ENCODE data around the gene SENP2.
"Not testable (repeated sequence)": the region's sequence is repeated elsewhere in the genome, so short reads cannot be mapped to it uniquely, and the experiment has no call there.

Gene SENP2

GRCh38 chr3:185556640-185557039, 29.5 kb upstream of the SENP2 start:
- H3K9ac ChIP-seq (ENCODE audit: low read depth in 1 of 2, low read length in 2 of 2) = peak overlapping the region in 1 of 2 donors; percentile 28
- H3K27ac ChIP-seq (ENCODE audit: low read depth in 2 of 2, low read length in 2 of 2) = peak overlapping the region; percentile 98 to 99
- H3K9me3 ChIP-seq (ENCODE audit: control insufficient read depth in 2 of 2, low read length in 2 of 2); H3K27me3 ChIP-seq (ENCODE audit: control insufficient read depth in 2 of 2, insufficient read depth in 2 of 2, low read length in 2 of 2); H3K36me3 ChIP-seq (ENCODE audit: control insufficient read depth in 2 of 2, insufficient read depth in 2 of 2, low read length in 2 of 2); H3K4me3 ChIP-seq (ENCODE audit: low read length in 2 of 2): not testable (repeated sequence)
- H3K4me1 ChIP-seq (ENCODE audit: control insufficient read depth in 2 of 2, insufficient read depth in 2 of 2, low read length in 2 of 2) = peaks cover 22 to 44% of the 10 kb centered on the region in 2 donors

DNA sequence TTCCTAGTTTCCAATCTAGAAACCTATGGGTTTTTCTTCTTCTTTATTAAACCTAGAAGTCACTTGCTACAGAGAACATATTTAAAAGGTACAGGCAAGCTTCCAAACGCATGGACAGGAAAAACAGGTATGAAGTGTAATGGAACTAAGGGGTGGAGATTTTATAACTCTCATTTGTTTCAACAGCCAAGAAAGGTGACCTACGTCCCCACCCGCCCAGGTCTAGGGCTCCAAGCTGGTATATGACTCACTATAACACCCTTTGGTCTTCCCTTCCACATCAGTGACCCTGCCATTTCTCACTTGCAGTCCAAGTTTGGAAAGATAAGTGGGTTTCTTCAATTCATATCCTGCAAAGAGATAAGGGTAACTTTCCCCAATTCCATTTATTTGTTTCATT, 27.7 kb upstream of the SENP2 start:
- H3K27ac ChIP-seq (ENCODE audit: low read depth in 2 of 2, low read length in 2 of 2) = peak overlapping the region; percentile 98 to 99
- no peaks in the 10 kb centered on the region for H3K36me3 ChIP-seq (ENCODE audit: control insufficient read depth in 2 of 2, insufficient read depth in 2 of 2, low read length in 2 of 2)
- peak overlapping the region; percentile 71 to 91 for H3K9ac ChIP-seq (ENCODE audit: low read depth in 1 of 2, low read length in 2 of 2)
- peak overlapping the region; percentile 47 to 70 for H3K4me3 ChIP-seq (ENCODE audit: low read length in 2 of 2)
- no peaks in the 10 kb centered on the region for H3K9me3 ChIP-seq (ENCODE audit: control insufficient read depth in 2 of 2, low read length in 2 of 2)
- no peaks in the 10 kb centered on the region for H3K27me3 ChIP-seq (ENCODE audit: control insufficient read depth in 2 of 2, insufficient read depth in 2 of 2, low read length in 2 of 2)
- H3K4me1 ChIP-seq (ENCODE audit: control insufficient read depth in 2 of 2, insufficient read depth in 2 of 2, low read length in 2 of 2) = peaks cover 24 to 38% of the 10 kb centered on the region in 2 donors

DNA sequence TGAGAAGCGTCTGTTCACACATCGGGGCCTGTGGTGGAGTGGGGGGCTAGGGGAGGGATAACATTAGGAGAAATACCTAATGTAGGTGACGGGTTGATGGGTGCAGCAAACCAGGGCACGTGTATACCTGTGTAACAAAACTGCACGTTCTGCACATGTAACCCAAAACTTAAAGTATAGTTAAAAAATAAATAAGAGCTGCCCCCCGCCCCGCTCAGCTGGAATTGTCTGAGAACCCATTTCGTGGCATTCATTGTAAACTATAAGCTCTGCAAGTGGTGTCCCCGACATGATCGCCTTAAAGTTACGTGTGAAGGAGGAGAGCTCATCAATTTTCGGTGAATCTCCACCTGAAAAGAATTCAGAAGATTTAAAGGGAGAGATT, 26.4 kb upstream of the SENP2 start:
- Histone ChIP-seq H3K4me1 (ENCODE audit: control insufficient read depth in 2 of 2, insufficient read depth in 2 of 2, low read length in 2 of 2) (peaks cover 24 to 38% of the 10 kb centered on the region in 2 donors), H3K36me3 (ENCODE audit: control insufficient read depth in 2 of 2, insufficient read depth in 2 of 2, low read length in 2 of 2) (no peaks in the 10 kb centered on the region), H3K4me3 (ENCODE audit: low read length in 2 of 2) (no peak overlapping the region), H3K27ac (ENCODE audit: low read depth in 2 of 2, low read length in 2 of 2) (no peak overlapping the region), H3K27me3 (ENCODE audit: control insufficient read depth in 2 of 2, insufficient read depth in 2 of 2, low read length in 2 of 2) (no peaks in the 10 kb centered on the region), H3K9ac (ENCODE audit: low read depth in 1 of 2, low read length in 2 of 2) (no peak overlapping the region), H3K9me3 (ENCODE audit: control insufficient read depth in 2 of 2, low read length in 2 of 2) (no peaks in the 10 kb centered on the region)

GRCh38 chr3:185560676-185561075, 25.4 kb upstream of the SENP2 start:
- Histone ChIP-seq H3K36me3 (ENCODE audit: control insufficient read depth in 2 of 2, insufficient read depth in 2 of 2, low read length in 2 of 2) (no peaks in the 10 kb centered on the region), H3K4me1 (ENCODE audit: control insufficient read depth in 2 of 2, insufficient read depth in 2 of 2, low read length in 2 of 2) (peaks cover 22 to 31% of the 10 kb centered on the region in 2 donors), H3K9ac (ENCODE audit: low read depth in 1 of 2, low read length in 2 of 2) (no peak overlapping the region), H3K4me3 (ENCODE audit: low read length in 2 of 2) (no peak overlapping the region), H3K27ac (ENCODE audit: low read depth in 2 of 2, low read length in 2 of 2) (peak overlapping the region; percentile 79 to 84), H3K27me3 (ENCODE audit: control insufficient read depth in 2 of 2, insufficient read depth in 2 of 2, low read length in 2 of 2) (no peaks in the 10 kb centered on the region), H3K9me3 (ENCODE audit: control insufficient read depth in 2 of 2, low read length in 2 of 2) (no peaks in the 10 kb centered on the region)

DNA sequence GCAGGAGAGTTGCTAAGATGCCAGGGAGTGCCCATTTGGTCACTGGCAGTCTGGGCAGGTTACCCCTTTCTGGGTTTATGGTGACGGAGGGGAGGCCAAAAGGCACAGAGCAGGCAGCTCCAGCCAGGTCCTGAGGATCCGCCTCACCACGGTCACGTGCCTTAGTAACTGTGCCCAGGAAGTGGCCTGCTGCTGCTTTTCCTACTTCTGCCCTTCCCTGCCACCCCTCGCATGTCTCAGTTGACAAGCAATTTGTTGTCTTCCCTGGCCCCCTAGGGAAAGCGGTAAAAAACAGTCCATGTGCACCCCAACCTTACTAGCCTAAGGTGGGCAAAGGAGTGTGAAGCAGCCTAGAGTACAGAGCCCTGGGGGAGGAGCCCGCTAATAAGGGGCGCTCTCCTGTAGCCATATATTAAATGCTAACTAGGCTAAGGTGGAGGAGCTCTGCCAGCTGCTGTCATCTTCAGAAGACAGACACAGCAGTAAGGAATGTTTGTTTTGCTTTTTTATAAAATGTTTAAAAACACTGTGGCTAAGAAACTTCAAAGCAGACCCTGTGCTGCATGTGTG, 24.6 kb upstream of the SENP2 start:
- Histone ChIP-seq H3K4me3 (ENCODE audit: low read length in 2 of 2) (peak overlapping the region in 1 of 2 donors; percentile 20), H3K4me1 (ENCODE audit: control insufficient read depth in 2 of 2, insufficient read depth in 2 of 2, low read length in 2 of 2) (peaks cover 16 to 25% of the 10 kb centered on the region in 2 donors), H3K27ac (ENCODE audit: low read depth in 2 of 2, low read length in 2 of 2) (peak overlapping the region; percentile 79 to 84), H3K36me3 (ENCODE audit: control insufficient read depth in 2 of 2, insufficient read depth in 2 of 2, low read length in 2 of 2) (no peaks in the 10 kb centered on the region), H3K9ac (ENCODE audit: low read depth in 1 of 2, low read length in 2 of 2) (peak overlapping the region; percentile 41 to 60), H3K27me3 (ENCODE audit: control insufficient read depth in 2 of 2, insufficient read depth in 2 of 2, low read length in 2 of 2) (no peaks in the 10 kb centered on the region), H3K9me3 (ENCODE audit: control insufficient read depth in 2 of 2, low read length in 2 of 2) (no peaks in the 10 kb centered on the region)

- Histone ChIP-seq H3K4me3 (ENCODE audit: low read length in 2 of 2) (peak overlapping the region in 1 of 2 donors; percentile 20), H3K9me3 (ENCODE audit: control insufficient read depth in 2 of 2, low read length in 2 of 2) (no peaks in the 10 kb centered on the region), H3K9ac (ENCODE audit: low read depth in 1 of 2, low read length in 2 of 2) (peak overlapping the region in 1 of 2 donors; percentile 41), H3K36me3 (ENCODE audit: control insufficient read depth in 2 of 2, insufficient read depth in 2 of 2, low read length in 2 of 2) (no peaks in the 10 kb centered on the region), H3K27ac (ENCODE audit: low read depth in 2 of 2, low read length in 2 of 2) (peak overlapping the region; percentile 79 to 84), H3K4me1 (ENCODE audit: control insufficient read depth in 2 of 2, insufficient read depth in 2 of 2, low read length in 2 of 2) (peaks cover 15 to 22% of the 10 kb centered on the region in 2 donors), H3K27me3 (ENCODE audit: control insufficient read depth in 2 of 2, insufficient read depth in 2 of 2, low read length in 2 of 2) (no peaks in the 10 kb centered on the region)
Measured at GRCh38 chr3:185561958-185562357, 24.1 kb upstream of the SENP2 start.

GRCh38 chr3:185572183-185572582, 13.9 kb upstream of the SENP2 start:
- Histone ChIP-seq H3K36me3 (ENCODE audit: control insufficient read depth in 2 of 2, insufficient read depth in 2 of 2, low read length in 2 of 2) (no peaks in the 10 kb centered on the region), H3K9me3 (ENCODE audit: control insufficient read depth in 2 of 2, low read length in 2 of 2) (no peaks in the 10 kb centered on the region), H3K9ac (ENCODE audit: low read depth in 1 of 2, low read length in 2 of 2) (no peak overlapping the region), H3K4me3 (ENCODE audit: low read length in 2 of 2) (no peak overlapping the region), H3K27me3 (ENCODE audit: control insufficient read depth in 2 of 2, insufficient read depth in 2 of 2, low read length in 2 of 2) (no peaks in the 10 kb centered on the region), H3K4me1 (ENCODE audit: control insufficient read depth in 2 of 2, insufficient read depth in 2 of 2, low read length in 2 of 2) (peaks cover 0 to 5% of the 10 kb centered on the region in 2 donors), H3K27ac (ENCODE audit: low read depth in 2 of 2, low read length in 2 of 2) (no peak overlapping the region)

GRCh38 chr3:185575108-185575869, 10.8 kb upstream of the SENP2 start:
- H3K27ac ChIP-seq (ENCODE audit: low read depth in 2 of 2, low read length in 2 of 2); H3K36me3 ChIP-seq (ENCODE audit: control insufficient read depth in 2 of 2, insufficient read depth in 2 of 2, low read length in 2 of 2); H3K4me1 ChIP-seq (ENCODE audit: control insufficient read depth in 2 of 2, insufficient read depth in 2 of 2, low read length in 2 of 2); H3K9me3 ChIP-seq (ENCODE audit: control insufficient read depth in 2 of 2, low read length in 2 of 2); H3K27me3 ChIP-seq (ENCODE audit: control insufficient read depth in 2 of 2, insufficient read depth in 2 of 2, low read length in 2 of 2): not testable (repeated sequence)
- Histone ChIP-seq H3K4me3 (ENCODE audit: low read length in 2 of 2) (peak overlapping the region in 1 of 2 donors; percentile 13), H3K9ac (ENCODE audit: low read depth in 1 of 2, low read length in 2 of 2) (peak overlapping the region in 1 of 2 donors; percentile 27)

- Histone ChIP-seq H3K4me1 (ENCODE audit: control insufficient read depth in 2 of 2, insufficient read depth in 2 of 2, low read length in 2 of 2) (peaks cover 10 to 13% of the 10 kb centered on the region in 2 donors), H3K27ac (ENCODE audit: low read depth in 2 of 2, low read length in 2 of 2) (no peak overlapping the region), H3K9me3 (ENCODE audit: control insufficient read depth in 2 of 2, low read length in 2 of 2) (no peaks in the 10 kb centered on the region), H3K4me3 (ENCODE audit: low read length in 2 of 2) (no peak overlapping the region), H3K27me3 (ENCODE audit: control insufficient read depth in 2 of 2, insufficient read depth in 2 of 2, low read length in 2 of 2) (no peaks in the 10 kb centered on the region), H3K36me3 (ENCODE audit: control insufficient read depth in 2 of 2, insufficient read depth in 2 of 2, low read length in 2 of 2) (no peaks in the 10 kb centered on the region), H3K9ac (ENCODE audit: low read depth in 1 of 2, low read length in 2 of 2) (no peak overlapping the region)
Measured at GRCh38 chr3:185582236-185582635, 3.9 kb upstream of the SENP2 start.

GRCh38 chr3:185582871-185583270, 3.2 kb upstream of the SENP2 start:
- no peak overlapping the region for H3K27ac ChIP-seq (ENCODE audit: low read depth in 2 of 2, low read length in 2 of 2)

More at GRCh38 chr3:185582871-185583270, 3.2 kb upstream of the SENP2 start:
- Histone ChIP-seq H3K9ac (ENCODE audit: low read depth in 1 of 2, low read length in 2 of 2) (no peak overlapping the region), H3K9me3 (ENCODE audit: control insufficient read depth in 2 of 2, low read length in 2 of 2) (no peaks in the 10 kb centered on the region), H3K27me3 (ENCODE audit: control insufficient read depth in 2 of 2, insufficient read depth in 2 of 2, low read length in 2 of 2) (no peaks in the 10 kb centered on the region), H3K36me3 (ENCODE audit: control insufficient read depth in 2 of 2, insufficient read depth in 2 of 2, low read length in 2 of 2) (no peaks in the 10 kb centered on the region), H3K4me1 (ENCODE audit: control insufficient read depth in 2 of 2, insufficient read depth in 2 of 2, low read length in 2 of 2) (peaks cover 12 to 13% of the 10 kb centered on the region in 2 donors), H3K4me3 (ENCODE audit: low read length in 2 of 2) (no peak overlapping the region)

All from mucosa of rectum (tissue), 2 donors.